GM19193 (cell line): ENCODE measurements around the gene CEP152.

Experiments
- POLR2A ChIP-seq: IDR thresholded peaks from 4 replicates; pipeline ENCODE4 v1.6.1; 2011; ENCODE audit not compliant: insufficient read depth, insufficient read length; ENCODE audit errors: extremely low read depth

Gene CEP152

DNA sequence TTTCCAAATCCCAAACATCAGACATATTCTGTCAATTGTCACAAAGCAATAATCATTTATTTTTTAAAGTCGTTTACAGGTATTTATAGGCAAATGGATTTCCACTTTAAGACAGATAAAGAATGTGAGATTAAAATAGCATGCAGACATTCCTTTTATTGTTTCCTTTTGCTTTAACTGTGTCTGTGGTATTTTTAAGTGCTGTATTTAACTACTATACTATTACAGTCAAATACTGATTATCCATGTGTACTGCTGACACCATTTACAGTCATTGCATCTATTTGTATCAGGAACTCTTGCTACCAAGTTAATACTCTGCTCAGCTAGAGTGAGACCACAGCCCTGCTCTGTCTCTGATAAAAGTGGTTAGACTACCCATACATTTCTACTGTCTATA lies 12.8 kb upstream of the CEP152 start:
- TF ChIP-seq POLR2A = no peak

GRCh38 chr15:48823237-48823636 lies 12.4 kb upstream of the CEP152 start:
- TF ChIP-seq POLR2A = no peak

DNA sequence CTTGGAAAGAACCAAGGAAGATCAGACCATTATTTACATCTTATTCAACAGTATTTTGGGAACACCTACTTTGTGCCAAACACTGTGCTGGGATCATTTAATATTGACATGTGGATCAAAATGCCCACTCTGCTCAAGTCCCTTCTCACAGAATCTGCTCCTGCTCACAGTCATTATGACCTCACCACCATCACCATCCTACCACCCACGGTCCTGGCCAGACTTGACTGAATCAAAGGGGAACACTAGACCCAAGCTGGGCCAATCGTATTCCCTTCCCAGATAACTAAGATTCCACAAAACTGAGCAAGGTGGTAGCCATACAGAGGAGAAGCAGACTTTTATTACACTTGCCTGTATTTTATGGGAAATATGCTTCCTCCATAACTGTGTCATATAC lies 3.4 kb upstream of the CEP152 start:
- no peak for TF ChIP-seq POLR2A

- TF ChIP-seq POLR2A = no peak
Observed at GRCh38 chr15:48811325-48811958, 573 bp upstream of the CEP152 start.

DNA sequence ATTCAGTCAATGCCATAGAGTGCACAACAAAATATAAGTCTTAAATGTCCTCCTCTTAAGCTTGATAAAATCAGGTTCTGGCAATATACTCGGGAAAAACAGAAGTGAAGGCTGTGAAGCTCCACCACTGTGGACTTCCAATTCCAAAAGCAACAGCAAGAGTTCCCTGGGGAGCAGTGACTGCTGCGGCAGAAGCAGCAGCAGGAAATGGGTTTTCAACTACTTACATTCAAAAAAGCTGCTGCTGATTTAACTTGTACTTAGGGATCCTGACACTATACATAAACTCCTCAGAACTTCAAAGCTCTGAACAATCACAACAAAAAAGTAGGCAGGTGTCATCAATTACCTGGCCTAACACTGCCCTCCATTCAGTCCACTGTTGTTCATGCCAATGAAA lies 4.7 kb downstream of the CEP152 start:
- TF ChIP-seq POLR2A = no peak

GRCh38 chr15:48805591-48805990 lies 5.3 kb downstream of the CEP152 start:
- no peak for TF ChIP-seq POLR2A

DNA sequence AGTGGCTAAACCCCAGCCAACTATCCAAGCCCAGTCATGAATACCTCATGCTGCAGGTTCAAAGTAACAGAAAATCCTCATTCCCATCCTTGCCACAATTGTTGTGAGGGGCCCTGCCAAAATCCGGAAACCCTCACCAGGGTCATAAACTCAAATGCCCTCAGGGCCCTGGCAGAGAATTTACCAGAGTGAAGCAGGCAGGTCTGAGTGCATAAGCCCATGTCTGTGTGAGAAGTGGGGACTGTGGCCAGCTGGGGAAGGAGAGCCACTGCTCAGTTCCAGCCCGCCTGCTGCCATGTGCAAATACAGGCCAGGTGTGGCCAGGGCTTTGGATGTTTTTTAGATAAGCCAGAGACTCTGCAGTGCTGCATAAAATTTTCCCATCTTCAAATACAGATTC lies 7.0 kb downstream of the CEP152 start:
- no peak for TF ChIP-seq POLR2A

DNA sequence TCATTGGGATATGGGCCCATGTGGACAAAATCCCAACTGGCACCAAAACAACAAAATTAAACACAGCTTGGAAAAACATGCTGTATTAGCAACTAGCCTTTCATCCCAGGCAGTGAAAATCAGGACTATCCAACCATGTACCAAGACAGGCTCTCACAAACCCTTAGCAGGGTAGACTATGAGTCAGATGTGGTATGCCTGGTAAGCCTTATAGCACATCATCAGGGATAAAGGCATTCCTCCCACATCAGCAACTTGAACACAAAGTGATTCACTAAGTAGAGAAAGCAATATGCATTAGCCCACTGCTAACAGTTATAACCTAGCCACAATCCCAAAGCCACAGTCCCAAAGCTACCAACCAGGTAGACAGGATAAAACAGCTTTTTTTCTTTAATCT lies 8.0 kb downstream of the CEP152 start:
- TF ChIP-seq POLR2A = no peak

- no peak for TF ChIP-seq POLR2A
Observed at GRCh38 chr15:48802257-48802656, 8.6 kb downstream of the CEP152 start.

DNA sequence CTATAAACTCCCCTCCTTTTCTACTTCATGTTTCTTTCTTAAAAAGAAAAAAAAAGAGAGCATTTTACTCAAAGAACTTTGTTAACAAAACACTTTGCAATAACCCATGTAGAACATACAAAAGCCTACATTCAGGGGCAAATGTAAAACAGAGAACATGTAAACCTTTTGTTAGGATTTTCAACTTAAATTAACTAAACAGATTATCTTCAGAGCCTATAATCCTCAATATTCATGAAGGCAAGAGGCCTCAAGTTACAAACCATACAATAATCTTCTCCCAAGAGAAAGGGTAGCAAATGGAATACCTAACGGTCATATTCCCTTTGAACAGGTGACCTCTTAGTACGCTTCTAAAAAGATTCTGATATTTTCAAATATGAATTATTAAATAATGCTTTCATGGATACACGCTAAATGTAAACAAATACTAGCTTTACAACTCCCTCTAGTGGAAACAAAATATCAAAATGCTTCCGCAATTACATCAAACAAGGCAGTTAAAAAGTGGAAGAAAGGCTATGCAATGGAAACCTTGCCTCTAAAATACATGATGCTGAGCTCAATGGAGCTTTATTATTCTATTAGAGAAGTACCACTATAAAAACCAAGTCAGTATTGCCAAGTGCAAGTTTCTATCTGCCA lies 9.9 kb downstream of the CEP152 start:
- no peak for TF ChIP-seq POLR2A

DNA sequence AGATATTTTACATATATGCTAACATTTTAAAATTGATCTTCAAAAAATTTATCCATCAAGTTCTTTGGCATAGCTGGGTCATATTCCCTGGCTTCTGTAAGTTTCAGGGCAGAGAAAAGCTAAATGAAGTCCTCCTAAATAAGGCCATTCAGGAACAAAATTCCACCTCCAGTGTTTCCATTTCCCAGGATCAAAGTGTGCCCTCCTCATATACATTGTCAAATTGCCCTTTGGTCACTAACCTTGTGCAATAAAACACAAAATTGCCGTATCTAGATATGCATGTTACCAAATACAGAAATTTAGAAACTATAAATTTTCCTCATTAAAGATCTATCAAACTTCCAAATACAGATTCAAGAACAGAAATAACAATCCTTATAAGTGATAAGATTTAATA lies 10.6 kb downstream of the CEP152 start:
- TF ChIP-seq POLR2A = no peak

GRCh38 chr15:48798319-48798718 lies 12.6 kb downstream of the CEP152 start:
- no peak for TF ChIP-seq POLR2A

- TF ChIP-seq POLR2A = no peak
Observed at GRCh38 chr15:48796930-48797329, 13.9 kb downstream of the CEP152 start.

DNA sequence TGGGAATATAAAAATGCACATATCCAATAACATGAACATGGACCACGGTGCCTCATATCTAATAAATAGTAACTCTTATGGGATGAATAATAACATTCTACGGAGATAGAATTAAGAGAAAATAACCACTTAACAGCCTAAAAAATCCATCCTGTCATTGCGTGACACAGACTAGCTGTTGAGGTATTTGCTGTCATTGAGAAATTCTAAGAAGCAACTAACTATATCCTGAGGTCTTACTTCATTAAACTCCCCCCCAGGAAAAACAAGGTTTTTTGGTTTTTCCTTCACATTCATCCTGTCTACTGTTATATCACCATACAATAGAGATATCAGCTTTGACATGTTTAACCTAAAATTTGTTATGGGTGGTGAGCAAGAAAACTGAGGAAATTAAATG lies 14.3 kb downstream of the CEP152 start:
- TF ChIP-seq POLR2A = no peak

DNA sequence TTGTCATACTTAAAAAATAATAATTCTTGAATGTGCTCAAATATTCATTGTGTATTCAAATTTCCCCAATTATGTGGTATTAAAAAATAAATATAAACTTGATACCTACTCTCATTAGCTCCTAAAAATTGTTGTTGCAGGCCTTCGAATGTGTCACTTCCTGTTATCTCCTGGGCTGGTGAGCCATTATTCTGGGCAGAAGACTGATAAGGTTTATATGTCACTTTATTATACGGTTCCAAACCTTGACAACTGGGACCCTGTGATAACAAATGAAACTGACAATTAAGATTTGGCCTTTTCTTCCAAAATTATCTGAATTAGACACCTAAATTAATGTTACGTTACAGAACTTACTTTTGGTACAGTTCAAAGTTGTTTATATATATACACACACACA lies 15.0 kb downstream of the CEP152 start:
- no peak for TF ChIP-seq POLR2A

GRCh38 chr15:48794697-48795134 lies 16.2 kb downstream of the CEP152 start:
- TF ChIP-seq POLR2A = no peak

- TF ChIP-seq POLR2A = no peak
Observed at GRCh38 chr15:48792408-48792807, 18.5 kb downstream of the CEP152 start.

- TF ChIP-seq POLR2A = no peak
Observed at GRCh38 chr15:48785712-48786111, 25.2 kb downstream of the CEP152 start.

DNA sequence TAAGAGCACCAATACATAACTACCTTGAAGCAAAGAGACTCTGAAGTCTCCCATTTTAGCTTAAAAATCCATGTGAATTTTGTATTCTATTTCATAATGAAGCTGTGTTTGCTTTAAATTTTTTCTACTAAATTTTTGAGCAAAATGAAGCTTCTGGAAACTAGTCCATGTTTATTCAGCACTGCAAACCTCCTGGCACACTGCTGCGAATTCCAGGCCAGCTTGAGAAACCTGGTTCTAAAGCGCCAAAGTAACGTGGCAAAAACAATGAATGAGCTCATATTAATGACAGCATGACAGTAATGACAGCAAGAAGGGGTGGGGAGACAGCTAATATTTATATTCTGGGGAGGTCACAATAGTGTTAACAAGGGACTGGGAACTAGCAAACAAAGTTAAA lies 25.7 kb downstream of the CEP152 start:
- no peak for TF ChIP-seq POLR2A
